Neuronal stem cell (in vitro differentiated cells): Measurements from ENCODE around the gene TMEM39B.

Experiments used
- DNase-seq: peaks from one replicate; pipeline ENCODE4 v3.0.0-alpha.2; 2013; ENCODE audit warnings: low spot score
- H2AFZ ChIP-seq: one replicate; pipeline ENCODE4 v1.6.1; 2013; ENCODE audit warnings: mild to moderate bottlenecking, low read length, inconsistent platforms
- H2AK5ac ChIP-seq: 2 replicates; pipeline ENCODE4 v1.6.1; 2013; ENCODE audit warnings: low read depth, mild to moderate bottlenecking, inconsistent platforms, low read length, moderate library complexity, mixed read lengths
- H2BK120ac ChIP-seq: 2 replicates; pipeline ENCODE4 v1.6.1; 2013; ENCODE audit warnings: low read depth, mild to moderate bottlenecking, inconsistent platforms, low read length, moderate library complexity, mixed read lengths
- H2BK12ac ChIP-seq: one replicate; pipeline ENCODE4 v1.6.1; 2013; ENCODE audit warnings: low read length, inconsistent platforms
- H2BK15ac ChIP-seq: 2 replicates; pipeline ENCODE4 v1.6.1; 2013; ENCODE audit warnings: mild to moderate bottlenecking, low read length, inconsistent platforms, mixed read lengths
- H2BK5ac ChIP-seq: one replicate; pipeline ENCODE4 v1.6.1; 2013; ENCODE audit warnings: inconsistent platforms, mild to moderate bottlenecking, low read length, moderate library complexity
- H3K14ac ChIP-seq: one replicate; pipeline ENCODE4 v1.6.1; 2013; ENCODE audit warnings: low read length, inconsistent platforms
- H3K18ac ChIP-seq: 2 replicates; pipeline ENCODE4 v1.6.1; 2013; ENCODE audit warnings: low read length, inconsistent platforms
- H3K23ac ChIP-seq: 2 replicates; pipeline ENCODE4 v1.6.1; 2013; ENCODE audit warnings: low read depth, mild to moderate bottlenecking, mixed read lengths, low read length, inconsistent platforms; ENCODE audit not compliant: poor library complexity
- H3K27ac ChIP-seq: replicated peaks from 3 replicates; pipeline ENCODE4 v1.5.1; 2013; ENCODE audit warnings: low read length, inconsistent platforms
- H3K27me3 ChIP-seq, 3 experiments: 2 replicates each; pipeline ENCODE4 v1.6.1; 2013; ENCODE audit warnings: low read length in 3 of 3, mild to moderate bottlenecking in 2 of 3, inconsistent platforms in 1 of 3, low read depth in 1 of 3, mixed read lengths in 1 of 3, moderate library complexity in 1 of 3; ENCODE audit not compliant: control insufficient read depth in 3 of 3, insufficient read depth in 3 of 3
- H3K36me3 ChIP-seq, 2 donors: replicated peaks in 1 of 2; 2 replicates each; pipeline ENCODE4 v1.6.1; 2013; ENCODE audit warnings: low read length in 2 of 2; ENCODE audit not compliant: control insufficient read depth in 2 of 2, insufficient read depth in 2 of 2
- H3K4ac ChIP-seq: 2 replicates; pipeline ENCODE4 v1.6.1; 2013; ENCODE audit warnings: inconsistent platforms, mild to moderate bottlenecking, low read length, moderate library complexity
- H3K4me1 ChIP-seq, 2 donors: 1 replicate in 1 of 2; 2 replicates in 1 of 2; pipeline ENCODE4 v1.6.1; 2013; ENCODE audit warnings: low read length in 2 of 2, low read depth in 1 of 2; ENCODE audit not compliant: control insufficient read depth in 2 of 2, insufficient read depth in 1 of 2
- H3K4me2 ChIP-seq: one replicate; pipeline ENCODE4 v1.6.1; 2013; ENCODE audit warnings: mild to moderate bottlenecking, low read length, inconsistent platforms; ENCODE audit not compliant: insufficient read depth, poor library complexity, severe bottlenecking
- H3K4me3 ChIP-seq, 2 donors: 2 replicates each; pipeline ENCODE4 v1.5.1; 2013; ENCODE audit warnings: low read length in 2 of 2, mild to moderate bottlenecking in 2 of 2, inconsistent platforms in 1 of 2, moderate library complexity in 1 of 2
- H3K79me1 ChIP-seq: one replicate; pipeline ENCODE4 v1.6.1; 2013; ENCODE audit warnings: low read depth, mild to moderate bottlenecking, inconsistent platforms, low read length, moderate library complexity
- H3K9ac ChIP-seq: one replicate; pipeline ENCODE4 v1.6.1; 2013; ENCODE audit warnings: mild to moderate bottlenecking, low read depth, low read length, inconsistent platforms; ENCODE audit not compliant: poor library complexity
- H3K9me3 ChIP-seq, 2 donors: replicated peaks in 1 of 2; 2 replicates each; pipeline versions ENCODE3 to v1.6.1; 2013; ENCODE audit warnings: low read length in 2 of 2, mild to moderate bottlenecking in 2 of 2, inconsistent platforms in 1 of 2, low read depth in 1 of 2, mixed read lengths in 1 of 2, moderate library complexity in 1 of 2; ENCODE audit not compliant: control insufficient read depth in 2 of 2, insufficient read depth in 1 of 2
- H4K8ac ChIP-seq: one replicate; pipeline ENCODE4 v1.6.1; 2013; ENCODE audit warnings: low read depth, mild to moderate bottlenecking, inconsistent platforms, low read length, moderate library complexity
- H4K91ac ChIP-seq: one replicate; pipeline ENCODE4 v1.6.1; 2013; ENCODE audit warnings: low read length, low read depth, mild to moderate bottlenecking, inconsistent platforms; ENCODE audit not compliant: poor library complexity
- WGBS, 2 donors: extraction: QIAGEN DNeasy Blood & Tissue Kit; methylation state at CpG; one replicate each; pipeline ENCODE4 v1.1.7; 2013; ENCODE audit warnings: missing lambda C conversion rate in 2 of 2, mixed read lengths in 1 of 2; ENCODE audit not compliant: insufficient read length in 2 of 2, insufficient replicate concordance in 1 of 2; ENCODE audit errors: extremely low coverage in 2 of 2; 5-methylcytosine and 5-hydroxymethylcytosine counted together

TMEM39B gene

DNA sequence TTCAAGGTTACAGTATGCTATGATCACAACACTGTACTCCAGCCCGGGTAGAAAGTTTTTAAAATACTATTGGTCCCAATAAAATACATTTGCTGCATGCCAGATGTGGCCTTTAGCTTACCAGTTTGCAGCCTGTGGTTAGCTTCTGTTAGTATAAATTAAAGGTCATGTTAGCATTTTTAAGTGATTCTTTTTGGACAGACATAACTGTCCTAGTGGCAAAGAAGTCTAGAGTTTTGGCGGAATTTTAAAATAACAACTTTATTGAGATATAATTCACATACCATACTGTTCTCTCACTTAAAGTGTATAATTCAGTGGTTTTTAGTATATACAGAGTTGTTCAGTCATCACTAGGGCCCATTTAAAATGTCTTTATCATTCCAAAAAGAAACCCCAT is 24.3 kb upstream of the TMEM39B start:
- H3K4me2 ChIP-seq: no peak overlapping the region
- H3K27me3 ChIP-seq: no peaks in the 10 kb centered on the region
- no peak overlapping the region for H3K4me3 ChIP-seq
- no peak overlapping the region for H2BK12ac ChIP-seq
- no peak overlapping the region for H3K14ac ChIP-seq
- H2BK5ac ChIP-seq: no peak overlapping the region
- no peak overlapping the region for H3K27ac ChIP-seq
- H2BK120ac ChIP-seq: no peak overlapping the region
- H2AFZ ChIP-seq: no peak overlapping the region
- no peak overlapping the region for H4K91ac ChIP-seq
- DNase-seq: no peak
- no peaks in the 10 kb centered on the region for H3K9me3 ChIP-seq
- H3K4me1 ChIP-seq: no peaks in the 10 kb centered on the region
- H4K8ac ChIP-seq: no peak overlapping the region
- H3K23ac ChIP-seq: no peak overlapping the region
- H2AK5ac ChIP-seq: no peak overlapping the region
- peaks cover 32 to 38% of the 10 kb centered on the region in 2 donors for H3K36me3 ChIP-seq
- no peak overlapping the region for H3K4ac ChIP-seq
- H2BK15ac ChIP-seq: no peak overlapping the region
- no CpG with 5 or more reads among the region's 2 CpGs for WGBS, 2 donors
- H3K79me1 ChIP-seq: no peaks in the 10 kb centered on the region
- no peak overlapping the region for H3K18ac ChIP-seq
- no peak overlapping the region for H3K9ac ChIP-seq

GRCh38 chr1:32051706-32052105 is 21.0 kb upstream of the TMEM39B start:
- DNase-seq: no peak
- WGBS, 2 donors: no CpG with 5 or more reads among the region's 1 CpG
- peaks cover 39 to 71% of the 10 kb centered on the region in 2 donors for H3K36me3 ChIP-seq

GRCh38 chr1:32052887-32053286 is 19.9 kb upstream of the TMEM39B start:
- H2BK12ac ChIP-seq: no peak overlapping the region
- H3K18ac ChIP-seq: no peak overlapping the region
- no peaks in the 10 kb centered on the region for H3K79me1 ChIP-seq
- WGBS, 2 donors: no CpG with 5 or more reads among the region's 4 CpGs
- no peak for DNase-seq
- no peak overlapping the region for H2BK15ac ChIP-seq
- no peak overlapping the region for H4K8ac ChIP-seq
- no peak overlapping the region for H2AK5ac ChIP-seq
- no peak overlapping the region for H3K4ac ChIP-seq
- no peak overlapping the region for H3K14ac ChIP-seq
- H3K27ac ChIP-seq: no peak overlapping the region
- H3K4me3 ChIP-seq: no peak overlapping the region
- H3K9ac ChIP-seq: no peak overlapping the region
- H3K4me2 ChIP-seq: no peak overlapping the region
- H3K4me1 ChIP-seq: no peaks in the 10 kb centered on the region
- no peak overlapping the region for H4K91ac ChIP-seq
- peaks cover 38 to 79% of the 10 kb centered on the region in 2 donors for H3K36me3 ChIP-seq
- H3K23ac ChIP-seq: no peak overlapping the region
- no peaks in the 10 kb centered on the region for H3K27me3 ChIP-seq
- no peak overlapping the region for H2AFZ ChIP-seq
- H2BK120ac ChIP-seq: no peak overlapping the region
- H2BK5ac ChIP-seq: no peak overlapping the region
- H3K9me3 ChIP-seq: no peaks in the 10 kb centered on the region

More at GRCh38 chr1:32051706-32052105, 21.0 kb upstream of the TMEM39B start:
- no peak overlapping the region for H3K4ac ChIP-seq
- no peak overlapping the region for H3K4me3 ChIP-seq
- H3K18ac ChIP-seq: no peak overlapping the region
- no peaks in the 10 kb centered on the region for H3K9me3 ChIP-seq
- no peaks in the 10 kb centered on the region for H3K79me1 ChIP-seq
- no peaks in the 10 kb centered on the region for H3K4me1 ChIP-seq
- H2BK12ac ChIP-seq: no peak overlapping the region
- H2AFZ ChIP-seq: no peak overlapping the region
- no peak overlapping the region for H2AK5ac ChIP-seq
- H4K8ac ChIP-seq: no peak overlapping the region
- H3K4me2 ChIP-seq: no peak overlapping the region
- H3K23ac ChIP-seq: no peak overlapping the region
- H3K14ac ChIP-seq: no peak overlapping the region
- no peak overlapping the region for H3K9ac ChIP-seq
- H4K91ac ChIP-seq: no peak overlapping the region
- H3K27ac ChIP-seq: no peak overlapping the region
- H2BK15ac ChIP-seq: no peak overlapping the region
- H2BK5ac ChIP-seq: no peak overlapping the region
- H3K27me3 ChIP-seq: no peaks in the 10 kb centered on the region
- H2BK120ac ChIP-seq: no peak overlapping the region

GRCh38 chr1:32055416-32055815 is 17.3 kb upstream of the TMEM39B start:
- WGBS, 2 donors: no CpG with 5 or more reads among the region's 5 CpGs
- Histone ChIP-seq H2BK12ac (no peak overlapping the region), H4K8ac (no peak overlapping the region), H3K9ac (no peak overlapping the region), H2AK5ac (no peak overlapping the region), H3K4ac (no peak overlapping the region), H3K79me1 (no peaks in the 10 kb centered on the region), H3K4me3 (no peak overlapping the region), H3K27ac (no peak overlapping the region), H2BK15ac (no peak overlapping the region), H3K18ac (no peak overlapping the region), H2AFZ (no peak overlapping the region), H3K36me3 (peaks cover 47 to 96% of the 10 kb centered on the region in 2 donors), H2BK120ac (no peak overlapping the region), H3K14ac (no peak overlapping the region), H3K9me3 (no peaks in the 10 kb centered on the region), H3K4me1 (no peaks in the 10 kb centered on the region), H2BK5ac (no peak overlapping the region), H3K27me3 (no peaks in the 10 kb centered on the region), H4K91ac (no peak overlapping the region), H3K23ac (no peak overlapping the region), H3K4me2 (no peak overlapping the region)
- DNase-seq: no peak
